Superior temporal gyrus (tissue), 1 donor: ENCODE results near the gene JUND.

Experiments
- DNase-seq: peaks from one replicate; pipeline ENCODE4 v3.0.0-alpha.2; 2016; ENCODE audit errors: extremely low spot score

The JUND gene

GRCh38 chr19:18234194-18234593 lies 47.2 kb downstream of the JUND start:
- DNase-seq, result no peak

- DNase-seq, result no peak
Observed at GRCh38 chr19:18233224-18233825, 48.1 kb downstream of the JUND start.

- no peak for DNase-seq
Observed at GRCh38 chr19:18232540-18233223, 48.7 kb downstream of the JUND start.

- no peak for DNase-seq
Observed at GRCh38 chr19:18231775-18232174, 49.6 kb downstream of the JUND start.

- peak; percentile 21 for DNase-seq
Observed at GRCh38 chr19:18230941-18231734, 50.3 kb downstream of the JUND start.

GRCh38 chr19:18229915-18230314 lies 51.5 kb downstream of the JUND start:
- DNase-seq, result no peak
